Epithelial cell of proximal tubule (primary cell): ENCODE measurements around the gene SOD3. TPM values are rescaled to one million over a fixed set of nuclear protein-coding genes. Genes with fewer than 3 reads are reported as not detected.

Experiments used
- DNase-seq: peaks from one replicate; pipeline ENCODE4 v3.0.0-alpha.2; 2011; ENCODE audit warnings: low read depth
- H3K4me3 ChIP-seq: 2 replicates; pipeline ENCODE4 v1.5.1; 2011; ENCODE audit warnings: low read depth, mild to moderate bottlenecking, low read length
- total RNA-seq: library from RNA; depleted of rRNA; stranded (reverse); fragments of >200 nt; gene quantifications from 2 replicates; pipeline ENCODE4 v1.2.3, GENCODE V29; 2015
- TF ChIP-seq, protein P1 (sequence below): conservative IDR thresholded peaks from 2 replicates; pipeline ENCODE4 v1.5.1; 2012; ENCODE audit warnings: low read depth, mild to moderate bottlenecking, low read length

The SOD3 gene
- total RNA-seq, 1 donor from 2014 or later, result 0.63 TPM

DNA sequence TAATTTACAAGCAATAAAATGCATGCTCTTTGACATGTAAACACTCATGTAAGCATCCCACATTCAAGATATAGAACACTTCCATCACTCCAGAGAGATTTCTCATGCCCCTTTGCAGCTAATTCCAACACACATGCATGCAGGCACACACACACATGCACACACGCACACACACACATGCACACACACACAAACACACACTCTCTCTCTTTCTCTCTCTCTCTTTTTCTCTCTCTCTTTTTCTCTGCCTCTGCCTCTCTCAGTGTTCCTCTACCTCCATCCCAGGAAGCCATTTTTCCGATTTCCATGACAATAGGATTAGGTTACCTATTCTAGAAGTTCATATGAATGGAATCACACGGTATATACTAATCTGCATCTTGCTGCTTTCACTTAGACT lies 11.9 kb upstream of the SOD3 start:
- TF ChIP-seq, protein P1, sequence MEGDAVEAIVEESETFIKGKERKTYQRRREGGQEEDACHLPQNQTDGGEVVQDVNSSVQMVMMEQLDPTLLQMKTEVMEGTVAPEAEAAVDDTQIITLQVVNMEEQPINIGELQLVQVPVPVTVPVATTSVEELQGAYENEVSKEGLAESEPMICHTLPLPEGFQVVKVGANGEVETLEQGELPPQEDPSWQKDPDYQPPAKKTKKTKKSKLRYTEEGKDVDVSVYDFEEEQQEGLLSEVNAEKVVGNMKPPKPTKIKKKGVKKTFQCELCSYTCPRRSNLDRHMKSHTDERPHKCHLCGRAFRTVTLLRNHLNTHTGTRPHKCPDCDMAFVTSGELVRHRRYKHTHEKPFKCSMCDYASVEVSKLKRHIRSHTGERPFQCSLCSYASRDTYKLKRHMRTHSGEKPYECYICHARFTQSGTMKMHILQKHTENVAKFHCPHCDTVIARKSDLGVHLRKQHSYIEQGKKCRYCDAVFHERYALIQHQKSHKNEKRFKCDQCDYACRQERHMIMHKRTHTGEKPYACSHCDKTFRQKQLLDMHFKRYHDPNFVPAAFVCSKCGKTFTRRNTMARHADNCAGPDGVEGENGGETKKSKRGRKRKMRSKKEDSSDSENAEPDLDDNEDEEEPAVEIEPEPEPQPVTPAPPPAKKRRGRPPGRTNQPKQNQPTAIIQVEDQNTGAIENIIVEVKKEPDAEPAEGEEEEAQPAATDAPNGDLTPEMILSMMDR, result no peak
- no peak overlapping the region for H3K4me3 ChIP-seq
- no peak for DNase-seq

DNA sequence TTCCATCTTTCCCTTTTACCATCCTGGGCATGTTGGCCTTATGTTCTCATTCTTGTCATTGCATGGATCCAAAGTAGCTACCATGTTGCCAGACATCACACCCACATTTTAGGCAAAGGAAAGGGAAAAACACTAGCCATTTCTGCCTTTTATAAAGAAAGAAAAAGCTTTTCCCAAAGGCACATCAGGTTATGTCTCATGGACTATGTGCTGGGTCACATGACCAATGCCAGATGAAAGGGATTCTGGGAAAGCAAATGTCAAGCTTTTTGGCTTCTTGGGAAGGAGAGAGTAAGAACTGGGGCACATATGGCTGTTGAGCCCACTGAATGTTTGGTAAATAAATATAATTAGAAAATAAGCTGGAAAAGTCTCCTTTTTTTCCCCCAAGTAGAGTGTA lies 4.3 kb upstream of the SOD3 start:
- H3K4me3 ChIP-seq, result no peak overlapping the region
- no peak for DNase-seq
- TF ChIP-seq, protein P1, result no peak

DNA sequence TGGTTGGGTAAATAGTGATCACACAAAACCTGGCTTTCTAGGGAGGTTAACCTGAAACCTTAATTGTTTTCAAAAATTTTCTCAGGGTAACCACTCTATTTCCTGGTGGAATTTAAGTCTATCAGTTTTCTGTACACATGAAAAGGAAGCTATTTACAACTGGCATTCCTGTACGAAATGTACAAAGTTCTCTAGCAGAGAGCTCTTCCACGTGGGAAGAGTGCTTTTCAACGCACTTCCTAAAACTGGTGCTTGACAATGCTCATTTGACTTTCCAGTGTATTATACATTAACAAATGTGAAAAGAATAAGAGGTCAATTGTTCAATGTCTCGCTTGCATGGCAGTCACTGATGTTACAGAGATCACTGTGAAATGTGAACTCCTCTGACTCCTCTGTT lies 2.8 kb upstream of the SOD3 start:
- TF ChIP-seq, protein P1, result no peak
- H3K4me3 ChIP-seq, result no peak overlapping the region
- DNase-seq, result no peak

DNA sequence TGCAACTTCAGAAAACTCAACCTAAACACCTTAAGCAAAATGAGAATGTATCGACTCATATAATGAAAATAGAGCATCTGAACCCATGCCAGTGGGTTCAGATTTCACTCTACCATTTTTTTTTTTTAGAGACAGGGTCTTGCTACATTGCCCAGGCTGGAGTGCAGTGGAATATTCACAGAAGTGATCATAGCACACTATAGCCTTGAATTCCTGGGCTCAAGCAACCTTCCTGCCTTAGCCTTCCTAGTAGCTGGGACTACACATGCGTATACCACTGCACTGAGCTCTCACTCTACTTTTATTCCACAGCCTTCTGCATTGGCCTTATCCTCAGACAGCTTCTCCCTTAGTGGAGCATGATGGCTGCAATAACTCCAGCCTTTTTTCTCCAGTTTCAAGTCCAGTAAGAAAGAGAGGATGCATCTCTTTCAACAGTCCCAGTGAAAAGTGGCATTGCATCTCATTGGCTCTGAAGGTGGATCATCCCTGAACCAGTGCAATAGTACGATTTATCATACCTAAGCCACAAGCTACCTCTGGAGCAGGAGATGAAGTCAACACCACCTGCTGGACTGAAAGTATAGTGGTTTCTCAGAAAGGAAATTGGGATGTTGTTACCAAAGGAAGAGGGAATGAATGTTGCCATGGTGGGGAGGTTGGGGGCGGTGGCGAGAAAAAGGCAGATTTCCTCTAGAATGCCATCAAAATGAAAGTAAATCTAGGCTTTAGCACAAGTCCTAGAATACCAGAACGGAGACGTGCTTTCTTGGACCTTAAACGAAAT lies 2.0 kb upstream of the SOD3 start:
- TF ChIP-seq, protein P1, result peak; percentile 72
- DNase-seq, result no peak
- no peak overlapping the region for H3K4me3 ChIP-seq

DNA sequence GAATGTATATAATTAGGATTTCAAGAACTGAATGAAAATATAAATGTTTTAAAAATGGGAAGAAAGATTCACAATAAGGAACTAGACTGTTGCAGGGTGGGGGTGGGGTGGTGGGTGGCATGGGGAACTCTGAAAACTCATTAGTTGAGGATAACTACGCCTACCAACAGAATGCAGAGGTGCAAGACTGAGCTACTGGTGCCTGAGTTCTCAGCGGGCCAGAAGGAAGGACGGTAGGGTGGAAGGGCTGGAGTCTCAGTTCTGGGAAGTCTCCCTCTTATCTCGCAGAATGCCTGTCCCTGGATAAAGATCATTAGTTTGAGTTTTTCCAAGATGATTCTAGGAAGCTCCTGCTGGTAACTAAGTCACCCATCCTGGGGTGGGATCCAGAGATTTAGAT lies 1.3 kb upstream of the SOD3 start:
- DNase-seq, result no peak
- TF ChIP-seq, protein P1, result no peak
- H3K4me3 ChIP-seq, result no peak overlapping the region

DNA sequence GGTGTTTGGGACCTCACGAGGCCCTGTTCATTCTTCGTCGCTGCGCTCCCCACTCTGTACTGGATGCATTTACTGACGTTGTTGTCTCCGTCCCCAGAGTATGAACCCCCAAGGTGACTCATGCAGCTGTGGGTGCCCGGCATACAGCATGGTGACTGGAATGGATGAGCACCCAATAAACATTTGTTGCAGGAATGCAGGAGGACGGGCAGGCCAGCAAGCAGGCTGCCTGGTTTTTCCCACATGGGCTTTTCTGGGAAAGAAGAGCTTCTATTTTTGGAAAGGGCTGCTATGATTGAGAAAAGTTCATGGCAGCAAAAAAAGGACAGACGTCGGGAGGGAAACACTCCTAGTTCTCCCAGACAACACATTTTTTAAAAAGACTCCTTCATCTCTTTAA lies 893 bp upstream of the SOD3 start:
- H3K4me3 ChIP-seq, result no peak overlapping the region

More for the DNA sequence above, 893 bp upstream of the SOD3 start:
- no peak for DNase-seq
- TF ChIP-seq, protein P1, result no peak
